C4-2B (cell line): ENCODE measurements around the gene CPSF2.
A peak's percentile ranks its signal among the peaks of the same experiment; 100 is the strongest.

Experiments used
- H3K27ac ChIP-seq: fragments of 450-650 bp; 2 replicates; pipeline ENCODE4 v1.5.1; 2017
- CTCF ChIP-seq: fragments of 450-650 bp; conservative IDR thresholded peaks from 2 replicates; pipeline ENCODE4 v1.5.1; 2017; ENCODE audit warnings: mild to moderate bottlenecking
- ZFX ChIP-seq: fragments of 450-650 bp; IDR thresholded peaks from 2 replicates; pipeline ENCODE4 v1.6.1; 2017

The CPSF2 gene

DNA sequence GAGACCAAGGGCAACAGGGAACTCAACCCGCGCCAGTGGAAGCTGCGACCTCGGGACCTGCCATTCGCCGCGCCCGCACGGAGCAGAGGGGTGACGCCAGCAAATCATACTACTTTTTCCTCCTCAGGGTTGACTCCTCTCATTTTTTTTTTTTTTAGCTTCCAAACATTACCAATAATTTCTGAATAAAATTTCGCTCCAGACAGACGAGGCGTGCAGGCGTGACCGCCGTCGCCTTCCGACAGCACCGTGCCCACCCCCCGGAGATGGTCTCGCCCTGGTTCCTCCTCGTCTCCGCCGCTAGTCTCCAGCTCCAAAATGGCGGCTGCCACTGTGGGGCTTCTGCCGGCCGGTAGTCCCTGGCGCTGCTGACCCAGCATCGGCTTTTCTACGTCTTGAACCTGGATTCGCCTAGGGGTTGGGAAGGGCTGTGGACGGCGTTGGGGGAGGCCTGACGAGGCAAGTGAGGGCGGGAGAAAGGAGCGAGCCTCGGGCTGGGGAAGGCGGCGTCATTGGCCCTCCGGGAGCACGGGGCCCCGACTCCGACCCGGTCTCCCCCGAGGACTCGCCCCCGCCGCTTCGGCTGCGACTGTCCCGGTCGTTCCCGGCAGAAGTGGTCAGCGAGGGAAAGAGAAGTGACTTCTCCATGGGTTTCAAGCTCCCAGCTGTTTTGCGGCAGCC is at the start of gene CPSF2, which contains the start of gene NDUFB1:
CPSF2 (plus strand) TSS at position 300 of the 681 bp plus-strand sequence. CDS start 9,016 bp downstream, outside the sequence.
NDUFB1 (minus strand) TSS at position 37 of the 681 bp plus-strand sequence. CDS start 4,069 bp downstream, outside the sequence.
- H3K27ac ChIP-seq = peak within 1 kb of the TSS; percentile 99
- TF ChIP-seq ZFX = peak; percentile 61
- no peak for TF ChIP-seq CTCF

DNA sequence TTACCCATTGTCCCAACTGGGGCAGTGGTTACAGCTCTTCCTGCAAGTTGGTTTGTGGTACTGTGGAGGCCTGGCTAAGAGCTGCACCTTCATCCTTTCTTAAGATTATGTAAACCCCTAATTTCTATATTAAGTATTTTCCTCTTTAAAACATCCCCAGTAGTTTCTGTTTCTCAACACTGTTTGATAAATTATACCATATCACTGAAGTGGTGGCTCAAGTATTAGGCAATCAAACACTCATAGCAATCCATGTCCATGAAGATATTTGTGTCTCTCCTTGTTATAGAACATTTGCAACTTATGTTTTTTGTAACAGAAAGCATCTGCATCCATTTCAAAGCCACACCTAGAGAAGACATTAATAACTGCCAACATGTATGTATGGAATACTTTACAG is 47.2 kb upstream of the CPSF2 start:
- no peak overlapping the region for H3K27ac ChIP-seq
- no peak for TF ChIP-seq CTCF
- TF ChIP-seq ZFX = no peak

DNA sequence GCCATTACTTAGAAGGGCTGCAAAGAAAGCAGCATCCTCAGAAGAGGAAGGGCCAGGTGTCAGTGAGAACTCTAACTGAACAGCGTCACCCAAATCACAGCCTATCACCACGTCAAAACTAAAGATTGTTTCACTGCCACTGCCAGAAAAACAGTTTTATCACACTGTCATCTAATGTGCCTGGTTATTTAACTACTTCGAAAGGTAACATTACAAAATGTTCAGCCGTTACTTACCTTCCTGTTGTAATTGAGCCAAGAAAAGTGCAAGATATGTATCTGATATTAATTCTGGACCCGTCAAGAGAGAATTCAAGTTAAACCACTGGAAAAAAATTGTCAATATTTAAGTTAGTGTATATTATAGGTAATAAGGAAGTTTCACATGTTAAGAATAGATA is 33.3 kb upstream of the CPSF2 start:
- TF ChIP-seq ZFX (no peak), CTCF (no peak)
- peak overlapping the region; percentile 76 for H3K27ac ChIP-seq

DNA sequence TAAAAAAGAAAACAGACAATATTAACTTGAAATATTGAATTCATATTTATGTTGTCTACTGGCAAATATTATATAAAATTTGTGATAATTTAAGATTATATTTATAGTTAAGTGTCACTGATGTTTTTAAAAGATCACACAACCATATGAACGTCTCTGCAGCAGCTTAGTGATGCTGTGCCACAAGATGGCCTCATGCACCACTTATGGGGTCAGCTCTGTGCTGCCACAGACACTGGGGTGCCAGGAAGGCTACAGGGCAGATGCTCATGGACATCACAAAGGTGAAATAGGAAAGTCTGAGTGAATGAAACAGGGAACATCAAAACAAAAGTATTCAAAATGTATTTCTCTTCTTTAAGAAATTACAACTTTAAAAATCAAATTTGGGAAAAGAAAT is 28.4 kb upstream of the CPSF2 start:
- TF ChIP-seq CTCF = peak; percentile 11; the same call in 1 of the 2 replicates
- TF ChIP-seq ZFX = no peak
- no peak overlapping the region for H3K27ac ChIP-seq

- H3K27ac ChIP-seq = no peak overlapping the region
- TF ChIP-seq ZFX (no peak), CTCF (no peak)
Observed at GRCh38 chr14:92099802-92100201, 22.0 kb upstream of the CPSF2 start.

DNA sequence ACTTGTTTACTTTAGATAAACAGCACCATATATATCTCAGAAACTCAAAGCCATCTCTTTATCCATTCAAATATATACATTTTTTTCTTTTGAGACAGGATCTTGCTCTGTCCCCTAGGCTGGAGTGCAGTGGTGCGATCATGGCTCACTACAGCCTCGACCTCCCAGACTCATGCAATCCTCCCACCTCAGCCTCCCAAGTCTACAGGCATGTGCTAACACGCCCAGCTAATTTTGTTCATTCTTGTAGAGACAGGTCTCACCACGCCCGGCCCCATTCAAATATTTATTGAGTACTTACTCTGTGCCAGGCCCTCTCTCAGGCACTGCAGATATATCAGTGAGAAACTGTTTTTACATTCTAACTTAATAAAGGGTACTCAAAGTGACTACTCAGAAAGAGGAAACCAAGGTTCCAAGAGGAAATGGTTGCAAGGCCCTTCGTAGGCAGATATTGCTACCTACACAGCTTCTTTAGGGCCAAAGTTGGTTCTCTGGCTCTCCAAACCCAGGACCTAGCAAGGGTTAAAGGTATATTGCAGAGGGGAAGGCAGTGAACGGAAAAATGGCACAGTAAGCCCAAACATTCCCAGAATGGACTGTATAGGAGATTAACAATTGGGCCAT is 18.3 kb upstream of the CPSF2 start:
- TF ChIP-seq CTCF (no peak), ZFX (no peak)
- H3K27ac ChIP-seq = no peak overlapping the region
